ENCODE results near the gene KIF2B.

GRCh38 chr17:53791551-53791950 lies 31.2 kb upstream of the KIF2B start:
- TF ChIP-seq OSR1 (CRISPR knock-in tag; IDR thresholded peaks at IDR 0.05) (no peak), BACH2 (CRISPR knock-in tag; IDR thresholded peaks at IDR 0.05; ENCODE audit: borderline replicate concordance) (no peak), ZFP3 (CRISPR knock-in tag; IDR thresholded peaks at IDR 0.05) (no peak), POU6F1 (CRISPR knock-in tag; IDR thresholded peaks at IDR 0.05; ENCODE audit: borderline replicate concordance, low read depth) (no peak), ZC3H10 (CRISPR knock-in tag; IDR thresholded peaks at IDR 0.05) (no peak), CREB5 (CRISPR knock-in tag; IDR thresholded peaks at IDR 0.05; ENCODE audit: low read depth) (no peak), PPARA (CRISPR knock-in tag; IDR thresholded peaks at IDR 0.05; ENCODE audit: borderline replicate concordance) (no peak), PATZ1 (CRISPR knock-in tag; IDR thresholded peaks at IDR 0.05; ENCODE audit: borderline replicate concordance) (no peak), ZNF70 (CRISPR knock-in tag; IDR thresholded peaks at IDR 0.05) (no peak), TSHZ2 (CRISPR knock-in tag; IDR thresholded peaks at IDR 0.05) (no peak)
